ENCODE data around the gene CCDC157.

The CCDC157 gene

DNA sequence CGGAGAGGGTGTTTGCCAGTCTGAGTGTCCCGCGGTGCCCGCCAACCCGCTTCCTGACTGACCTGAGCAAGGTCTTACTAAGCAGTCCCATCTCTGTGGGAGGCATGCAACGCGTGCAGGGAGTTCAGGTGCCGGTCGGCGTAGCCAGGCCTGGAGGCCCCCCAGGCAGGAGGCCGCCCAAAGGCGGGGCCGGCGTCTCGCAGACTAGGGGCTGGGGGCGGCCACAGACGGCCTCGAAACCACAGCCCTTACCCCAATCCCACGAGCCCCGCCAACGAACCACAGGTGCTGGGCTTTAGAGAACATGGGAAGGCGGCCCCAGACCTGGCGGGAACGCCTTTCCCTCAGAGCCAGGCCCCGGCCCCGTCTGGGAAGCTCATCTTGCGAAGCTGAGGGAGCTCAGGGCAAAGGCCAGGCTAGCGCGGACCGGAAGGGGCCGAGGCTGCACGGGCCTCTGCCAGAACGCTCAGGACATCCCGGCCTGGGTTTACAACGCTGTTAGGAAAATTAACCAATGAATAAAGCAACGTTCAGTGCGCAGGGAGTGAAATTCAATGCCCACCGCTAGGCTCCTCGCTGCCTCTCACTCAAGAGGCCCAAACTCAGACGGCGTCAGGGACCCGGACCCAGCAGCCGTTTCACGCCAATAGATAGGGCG lies 66.6 kb downstream of the CCDC157 start:
- Histone ChIP-seq H3K36me3 (ENCODE audit: insufficient read depth, low read length) (peaks cover 4% of the 10 kb centered on the region), H3K4me1 (ENCODE audit: insufficient read depth, low read length) (peaks cover 29% of the 10 kb centered on the region)

GRCh38 chr22:30423959-30424533 lies 67.2 kb downstream of the CCDC157 start:
- Histone ChIP-seq H3K4me1 (ENCODE audit: insufficient read depth, low read length) (peaks cover 29% of the 10 kb centered on the region), H3K9me3 (ENCODE audit: low read length) (no peaks in the 10 kb centered on the region), H3K36me3 (ENCODE audit: insufficient read depth, low read length) (no peaks in the 10 kb centered on the region), H3K27me3 (ENCODE audit: insufficient read depth, low read length) (no peaks in the 10 kb centered on the region), H3K4me3 (ENCODE audit: low read length) (peak overlapping the region; percentile 67), H2AFZ (ENCODE audit: low read depth, low read length) (peak overlapping the region; percentile 88)

More for the DNA sequence above, 66.6 kb downstream of the CCDC157 start:
- Histone ChIP-seq H2AFZ (ENCODE audit: low read depth, low read length) (peak overlapping the region; percentile 21), H3K9me3 (ENCODE audit: low read length) (no peaks in the 10 kb centered on the region), H3K4me3 (ENCODE audit: low read length) (peak overlapping the region; percentile 67), H3K27me3 (ENCODE audit: insufficient read depth, low read length) (no peaks in the 10 kb centered on the region)

DNA sequence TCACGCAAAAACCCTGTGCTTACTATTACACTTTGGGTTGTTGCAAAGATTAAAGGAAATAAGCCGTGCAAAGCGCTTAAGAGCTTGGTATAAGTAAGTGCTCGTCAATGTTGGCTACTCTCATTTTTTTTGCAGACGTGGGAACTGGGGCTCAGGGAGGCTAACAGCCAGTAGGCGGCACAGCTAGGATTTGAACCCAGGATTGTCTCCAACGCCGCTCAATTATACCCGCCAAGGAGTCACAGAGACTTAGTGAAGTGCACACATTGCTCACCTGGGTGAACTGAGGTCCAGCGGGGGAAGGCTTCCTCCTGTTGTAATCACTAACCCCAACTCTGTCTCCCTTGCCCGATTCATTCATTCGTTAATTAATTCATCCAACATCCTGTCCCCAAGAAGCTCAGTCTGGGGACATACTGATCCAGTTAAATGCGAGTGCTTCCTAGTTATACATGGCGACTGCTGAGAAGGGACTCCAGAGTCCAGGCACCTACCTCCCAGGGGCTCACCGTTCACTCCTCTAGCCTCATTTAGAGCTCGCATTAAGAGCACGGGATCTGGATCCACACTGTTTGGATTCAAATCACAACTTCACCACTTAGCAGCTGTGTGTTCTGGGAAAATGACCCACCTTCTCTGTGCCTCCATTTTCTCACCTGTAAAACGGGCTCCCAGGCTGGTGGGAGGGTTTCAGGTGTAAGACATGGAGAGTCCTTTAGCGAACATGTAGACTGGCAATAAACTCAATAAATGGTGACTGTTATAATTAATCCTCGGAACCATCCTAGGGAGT lies 67.9 kb downstream of the CCDC157 start:
- H3K36me3 ChIP-seq (ENCODE audit: insufficient read depth, low read length), result no peaks in the 10 kb centered on the region
- H2AFZ ChIP-seq (ENCODE audit: low read depth, low read length), result peak overlapping the region; percentile 88
- H3K27me3 ChIP-seq (ENCODE audit: insufficient read depth, low read length), result no peaks in the 10 kb centered on the region
- no peaks in the 10 kb centered on the region for H3K9me3 ChIP-seq (ENCODE audit: low read length)
- peaks cover 29% of the 10 kb centered on the region for H3K4me1 ChIP-seq (ENCODE audit: insufficient read depth, low read length)
- H3K4me3 ChIP-seq (ENCODE audit: low read length), result peak overlapping the region; percentile 67

DNA sequence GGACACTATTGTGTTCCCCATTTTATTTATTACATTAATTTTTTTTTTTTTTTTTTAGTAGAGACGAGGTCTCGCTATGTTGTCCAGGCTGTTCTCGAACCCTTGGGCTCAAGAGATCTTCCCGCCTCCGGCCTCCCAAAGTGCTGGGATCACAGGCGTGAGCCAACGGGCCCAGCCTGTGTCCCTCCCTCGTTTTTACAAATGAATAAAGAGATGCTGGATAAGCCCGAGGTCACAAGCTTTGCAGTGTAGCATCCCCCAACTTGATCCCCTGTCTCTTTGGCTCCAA lies 68.5 kb downstream of the CCDC157 start:
- Histone ChIP-seq H3K4me3 (ENCODE audit: low read length) (peak overlapping the region; percentile 67), H3K4me1 (ENCODE audit: insufficient read depth, low read length) (peaks cover 29% of the 10 kb centered on the region)

DNA sequence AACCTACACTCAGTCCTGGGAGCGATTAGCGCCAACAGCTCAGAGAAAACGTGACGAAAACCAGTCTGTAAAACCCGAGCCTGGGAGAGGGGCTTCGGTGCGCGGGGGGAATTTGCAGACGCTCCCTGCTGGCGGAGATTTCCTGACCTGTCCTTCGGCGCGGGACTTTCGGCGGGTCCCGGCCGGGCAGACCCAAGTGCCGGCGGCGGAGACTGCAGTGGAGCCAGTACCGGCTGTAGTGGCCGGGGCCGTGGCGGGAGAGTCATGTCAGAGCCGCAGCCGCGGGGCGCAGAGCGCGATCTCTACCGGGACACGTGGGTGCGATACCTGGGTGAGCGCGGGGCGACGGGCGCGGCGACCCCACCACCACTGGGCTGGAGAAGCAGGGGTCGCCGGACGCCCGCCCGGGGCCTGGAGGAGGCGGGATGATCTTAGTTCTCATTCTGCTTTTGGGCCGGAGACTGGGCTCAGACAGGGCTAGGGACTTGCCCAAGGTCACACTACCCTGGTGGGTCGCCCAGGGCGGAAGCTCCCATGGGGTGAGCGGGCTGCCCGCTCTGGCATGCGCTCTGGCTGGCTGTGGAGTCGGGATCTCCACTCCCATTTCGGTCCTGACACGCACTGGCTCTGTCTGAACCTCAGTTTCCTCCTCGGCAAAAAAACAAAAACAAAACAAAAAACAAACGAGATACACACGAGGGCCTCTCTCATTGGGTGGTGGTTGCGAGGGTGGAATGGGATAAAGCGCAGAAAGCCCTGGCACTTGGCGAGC lies 69.0 kb downstream of the CCDC157 start, which contains the start of gene MTFP1:
TSS of gene MTFP1 (plus strand) at position 153 of the 772 bp plus-strand sequence. CDS start at position 265, 112 bp downstream.
- Histone ChIP-seq H3K36me3 (ENCODE audit: insufficient read depth, low read length) (no peaks in the 10 kb centered on the region), H3K4me3 (ENCODE audit: low read length) (peak within 1 kb of the TSS; percentile 67), H3K27me3 (ENCODE audit: insufficient read depth, low read length) (no peaks in the 10 kb centered on the region), H2AFZ (ENCODE audit: low read depth, low read length) (peak within 1 kb of the TSS; percentile 95), H3K4me1 (ENCODE audit: insufficient read depth, low read length) (peaks cover 24% of the 10 kb centered on the region), H3K9me3 (ENCODE audit: low read length) (no peaks in the 10 kb centered on the region)

More for the DNA sequence above, 68.5 kb downstream of the CCDC157 start:
- Histone ChIP-seq H3K9me3 (ENCODE audit: low read length) (no peaks in the 10 kb centered on the region), H3K27me3 (ENCODE audit: insufficient read depth, low read length) (no peaks in the 10 kb centered on the region), H2AFZ (ENCODE audit: low read depth, low read length) (peak overlapping the region; percentile 95), H3K36me3 (ENCODE audit: insufficient read depth, low read length) (no peaks in the 10 kb centered on the region)
